Measurements from ENCODE around the gene TRMT2B.
"Not testable (repeated sequence)": the region's sequence is repeated elsewhere in the genome, so short reads cannot be mapped to it uniquely, and the experiment has no call there.

TRMT2B gene

DNA sequence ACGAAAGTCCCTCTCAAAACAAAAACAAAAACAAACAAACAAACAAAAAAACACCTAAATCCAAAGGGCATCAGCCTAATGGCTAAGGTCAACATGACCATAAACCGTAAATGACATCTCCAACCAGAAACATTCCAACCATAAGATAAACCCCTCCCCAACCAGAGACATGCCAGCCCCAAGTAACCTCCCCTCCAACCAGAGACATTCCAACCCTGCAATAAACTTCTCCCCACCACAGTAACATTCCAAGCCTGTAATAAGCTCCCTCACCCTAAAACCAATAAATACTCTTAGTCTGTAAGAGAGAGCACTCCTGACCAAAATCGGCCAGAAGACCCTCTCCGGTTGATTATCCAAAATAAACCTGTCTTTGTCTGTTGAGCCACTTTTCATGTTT, 4.6 kb upstream of the TRMT2B start:
- H3K4ac ChIP-seq (ENCODE audit: low read depth, low read length); H2AK5ac ChIP-seq (ENCODE audit: low read length); H2BK5ac ChIP-seq (ENCODE audit: low read length); H4K8ac ChIP-seq (ENCODE audit: low read depth, low read length); H3K23ac ChIP-seq (ENCODE audit: low read length); H4K5ac ChIP-seq (ENCODE audit: low read length); H3K79me2 ChIP-seq (ENCODE audit: control insufficient read depth, insufficient read depth, low read length); H3K4me1 ChIP-seq (ENCODE audit: control insufficient read depth, low read depth, low read length); H3K9ac ChIP-seq (ENCODE audit: low read length); H3K4me2 ChIP-seq (ENCODE audit: low read length); H3K18ac ChIP-seq (ENCODE audit: low read length); DNase-seq; H3K27me3 ChIP-seq (ENCODE audit: insufficient read depth, low read length, poor library complexity); H3K4me3 ChIP-seq (ENCODE audit: low read length); H3K27ac ChIP-seq (ENCODE audit: low read depth, low read length); H3K36me3 ChIP-seq (ENCODE audit: control insufficient read depth, insufficient read depth, low read length); H3K56ac ChIP-seq (ENCODE audit: low read length); H3K79me1 ChIP-seq (ENCODE audit: low read length); H2BK15ac ChIP-seq (replicated peaks; ENCODE audit: low read depth); H2BK120ac ChIP-seq (ENCODE audit: low read depth, low read length): not testable (repeated sequence)
- no CpG with 5 or more reads among the region's 4 CpGs for WGBS (ENCODE audit: extremely low coverage, insufficient coverage, low lambda C conversion rate)

GRCh38 chrX:101051153-101051548, 760 bp downstream of the TRMT2B start:
- Histone ChIP-seq H3K79me1 (ENCODE audit: low read length) (no peaks in the 10 kb centered on the region), H3K79me2 (ENCODE audit: control insufficient read depth, insufficient read depth, low read length) (no peaks in the 10 kb centered on the region), H3K56ac (ENCODE audit: low read length) (peak overlapping the region; percentile 95), H3K4me1 (ENCODE audit: control insufficient read depth, low read depth, low read length) (no peaks in the 10 kb centered on the region), H3K4me3 (ENCODE audit: low read length) (peak overlapping the region; percentile 52), H3K27ac (ENCODE audit: low read depth, low read length) (peak overlapping the region; percentile 83), H2BK15ac (replicated peaks; ENCODE audit: low read depth) (no peak overlapping the region), H3K4ac (ENCODE audit: low read depth, low read length) (peak overlapping the region; percentile 0), H4K5ac (ENCODE audit: low read length) (no peak overlapping the region), H3K27me3 (ENCODE audit: insufficient read depth, low read length, poor library complexity) (no peaks in the 10 kb centered on the region), H3K18ac (ENCODE audit: low read length) (no peak overlapping the region), H2BK120ac (ENCODE audit: low read depth, low read length) (no peak overlapping the region), H3K9ac (ENCODE audit: low read length) (peak overlapping the region; percentile 86), H3K23ac (ENCODE audit: low read length) (no peak overlapping the region), H4K8ac (ENCODE audit: low read depth, low read length) (no peak overlapping the region), H3K4me2 (ENCODE audit: low read length) (peak overlapping the region; percentile 83), H2AK5ac (ENCODE audit: low read length) (no peak overlapping the region), H2BK5ac (ENCODE audit: low read length) (no peak overlapping the region), H3K36me3 (ENCODE audit: control insufficient read depth, insufficient read depth, low read length) (no peaks in the 10 kb centered on the region)
- no CpG with 5 or more reads among the region's 5 CpGs for WGBS (ENCODE audit: extremely low coverage, insufficient coverage, low lambda C conversion rate)
- no peak for DNase-seq

DNA sequence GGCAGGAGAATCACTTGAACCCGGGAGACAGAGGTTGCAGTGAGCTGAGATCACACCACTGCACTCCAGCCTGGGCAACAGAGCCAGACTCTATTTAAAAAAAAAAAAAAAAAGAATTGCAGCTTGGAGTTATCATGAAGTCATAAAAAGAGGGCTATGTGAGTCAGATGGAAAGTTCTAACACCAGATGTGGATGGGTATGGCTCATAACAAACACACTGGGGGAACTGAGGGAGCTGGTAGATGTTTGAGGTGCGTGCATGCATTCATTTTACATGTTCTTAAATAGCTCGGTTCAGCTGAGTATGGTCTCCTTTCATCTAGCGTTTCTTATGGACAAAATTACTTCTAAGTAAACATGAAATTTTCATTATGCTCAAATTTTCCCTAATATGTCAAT, 11.7 kb downstream of the TRMT2B start:
- Histone ChIP-seq H2BK5ac (ENCODE audit: low read length) (no peak overlapping the region), H3K4me3 (ENCODE audit: low read length) (no peak overlapping the region), H3K56ac (ENCODE audit: low read length) (no peak overlapping the region), H3K27me3 (ENCODE audit: insufficient read depth, low read length, poor library complexity) (no peaks in the 10 kb centered on the region), H3K79me1 (ENCODE audit: low read length) (no peaks in the 10 kb centered on the region), H3K9ac (ENCODE audit: low read length) (no peak overlapping the region), H4K8ac (ENCODE audit: low read depth, low read length) (no peak overlapping the region), H3K4me1 (ENCODE audit: control insufficient read depth, low read depth, low read length) (no peaks in the 10 kb centered on the region), H3K23ac (ENCODE audit: low read length) (no peak overlapping the region), H3K27ac (ENCODE audit: low read depth, low read length) (no peak overlapping the region), H3K18ac (ENCODE audit: low read length) (no peak overlapping the region), H2AK5ac (ENCODE audit: low read length) (no peak overlapping the region), H2BK120ac (ENCODE audit: low read depth, low read length) (no peak overlapping the region), H3K79me2 (ENCODE audit: control insufficient read depth, insufficient read depth, low read length) (no peaks in the 10 kb centered on the region), H4K5ac (ENCODE audit: low read length) (no peak overlapping the region), H3K36me3 (ENCODE audit: control insufficient read depth, insufficient read depth, low read length) (no peaks in the 10 kb centered on the region), H2BK15ac (replicated peaks; ENCODE audit: low read depth) (no peak overlapping the region), H3K4ac (ENCODE audit: low read depth, low read length) (no peak overlapping the region), H3K4me2 (ENCODE audit: low read length) (no peak overlapping the region)
- DNase-seq, result no peak
- no CpG with 5 or more reads among the region's 4 CpGs for WGBS (ENCODE audit: extremely low coverage, insufficient coverage, low lambda C conversion rate)

DNA sequence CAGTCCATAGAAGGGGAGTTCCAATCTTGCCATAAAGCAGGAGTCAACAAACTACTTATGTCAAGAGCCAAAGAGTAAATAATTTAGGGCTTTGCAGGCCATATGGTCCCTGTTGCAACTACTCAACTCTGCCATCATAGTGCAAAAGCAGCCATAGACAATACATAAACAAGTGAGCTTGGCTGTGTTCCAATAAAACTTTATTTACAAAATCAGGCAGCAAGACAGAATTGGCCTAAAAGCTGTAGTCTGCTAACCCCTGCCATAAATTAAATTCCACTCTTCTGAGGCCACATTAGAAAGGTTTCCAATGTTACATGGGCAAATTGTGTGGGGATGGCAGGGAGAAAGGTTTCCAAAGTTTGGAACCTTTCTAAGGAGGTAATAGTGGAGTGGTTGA, 14.7 kb downstream of the TRMT2B start:
- no peak overlapping the region for H3K4me2 ChIP-seq (ENCODE audit: low read length)
- no peak overlapping the region for H4K8ac ChIP-seq (ENCODE audit: low read depth, low read length)
- H3K23ac ChIP-seq (ENCODE audit: low read length), result no peak overlapping the region
- no peak overlapping the region for H2BK5ac ChIP-seq (ENCODE audit: low read length)
- no peak overlapping the region for H4K5ac ChIP-seq (ENCODE audit: low read length)
- H2AK5ac ChIP-seq (ENCODE audit: low read length), result no peak overlapping the region
- H2BK120ac ChIP-seq (ENCODE audit: low read depth, low read length), result no peak overlapping the region
- H3K79me2 ChIP-seq (ENCODE audit: control insufficient read depth, insufficient read depth, low read length), result no peaks in the 10 kb centered on the region
- no peak overlapping the region for H3K27ac ChIP-seq (ENCODE audit: low read depth, low read length)
- no peak overlapping the region for H3K4ac ChIP-seq (ENCODE audit: low read depth, low read length)
- no peak overlapping the region for H3K4me3 ChIP-seq (ENCODE audit: low read length)
- DNase-seq, result no peak
- no peak overlapping the region for H3K18ac ChIP-seq (ENCODE audit: low read length)
- H3K56ac ChIP-seq (ENCODE audit: low read length), result no peak overlapping the region
- no peaks in the 10 kb centered on the region for H3K27me3 ChIP-seq (ENCODE audit: insufficient read depth, low read length, poor library complexity)
- H3K9ac ChIP-seq (ENCODE audit: low read length), result no peak overlapping the region
- H2BK15ac ChIP-seq (replicated peaks; ENCODE audit: low read depth), result no peak overlapping the region
- H3K4me1 ChIP-seq (ENCODE audit: control insufficient read depth, low read depth, low read length), result no peaks in the 10 kb centered on the region
- H3K79me1 ChIP-seq (ENCODE audit: low read length), result no peaks in the 10 kb centered on the region
- H3K36me3 ChIP-seq (ENCODE audit: control insufficient read depth, insufficient read depth, low read length), result no peaks in the 10 kb centered on the region

DNA sequence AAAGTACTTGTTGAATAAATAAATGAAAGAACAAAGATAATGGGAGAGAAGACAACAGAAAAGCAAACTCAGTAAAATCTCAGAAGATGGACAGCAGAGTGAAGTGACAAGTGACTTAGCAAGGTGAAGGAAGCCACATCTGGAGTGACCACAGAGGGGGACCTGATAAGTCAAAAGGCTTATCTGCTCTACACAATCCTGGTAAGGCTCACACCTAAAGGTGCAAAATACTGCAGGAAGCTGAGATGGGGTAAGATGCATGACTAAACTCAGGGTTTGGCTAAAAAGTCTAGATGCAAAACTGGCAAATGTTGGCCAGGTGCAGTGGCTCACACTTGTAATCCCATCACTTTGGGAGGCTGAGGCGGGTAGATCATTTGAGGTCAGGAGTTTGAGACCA, 22.2 kb downstream of the TRMT2B start:
- Histone ChIP-seq H3K9ac (ENCODE audit: low read length) (no peak overlapping the region), H3K36me3 (ENCODE audit: control insufficient read depth, insufficient read depth, low read length) (no peaks in the 10 kb centered on the region), H3K79me2 (ENCODE audit: control insufficient read depth, insufficient read depth, low read length) (no peaks in the 10 kb centered on the region), H2BK15ac (replicated peaks; ENCODE audit: low read depth) (no peak overlapping the region), H3K4me1 (ENCODE audit: control insufficient read depth, low read depth, low read length) (no peaks in the 10 kb centered on the region), H4K5ac (ENCODE audit: low read length) (no peak overlapping the region), H3K4me2 (ENCODE audit: low read length) (no peak overlapping the region), H2BK120ac (ENCODE audit: low read depth, low read length) (no peak overlapping the region), H3K56ac (ENCODE audit: low read length) (no peak overlapping the region), H3K4ac (ENCODE audit: low read depth, low read length) (no peak overlapping the region), H4K8ac (ENCODE audit: low read depth, low read length) (no peak overlapping the region), H3K18ac (ENCODE audit: low read length) (no peak overlapping the region), H3K79me1 (ENCODE audit: low read length) (no peaks in the 10 kb centered on the region), H3K27me3 (ENCODE audit: insufficient read depth, low read length, poor library complexity) (no peaks in the 10 kb centered on the region), H2BK5ac (ENCODE audit: low read length) (no peak overlapping the region), H3K4me3 (ENCODE audit: low read length) (no peak overlapping the region), H3K23ac (ENCODE audit: low read length) (no peak overlapping the region), H2AK5ac (ENCODE audit: low read length) (no peak overlapping the region), H3K27ac (ENCODE audit: low read depth, low read length) (no peak overlapping the region)
- DNase-seq, result peak; percentile 77
- no CpG with 5 or more reads among the region's 1 CpG for WGBS (ENCODE audit: extremely low coverage, insufficient coverage, low lambda C conversion rate)

GRCh38 chrX:101028562-101028961, 23.3 kb downstream of the TRMT2B start:
- H4K8ac ChIP-seq (ENCODE audit: low read depth, low read length), result no peak overlapping the region
- no peak overlapping the region for H2BK5ac ChIP-seq (ENCODE audit: low read length)
- H3K4me1 ChIP-seq (ENCODE audit: control insufficient read depth, low read depth, low read length), result no peaks in the 10 kb centered on the region
- no peaks in the 10 kb centered on the region for H3K27me3 ChIP-seq (ENCODE audit: insufficient read depth, low read length, poor library complexity)
- no peak overlapping the region for H2AK5ac ChIP-seq (ENCODE audit: low read length)
- H3K4ac ChIP-seq (ENCODE audit: low read depth, low read length), result no peak overlapping the region
- no peak overlapping the region for H4K5ac ChIP-seq (ENCODE audit: low read length)
- peak; percentile 8 for DNase-seq
- H3K27ac ChIP-seq (ENCODE audit: low read depth, low read length), result no peak overlapping the region
- no peak overlapping the region for H2BK15ac ChIP-seq (replicated peaks; ENCODE audit: low read depth)
- no peak overlapping the region for H3K56ac ChIP-seq (ENCODE audit: low read length)
- H3K4me3 ChIP-seq (ENCODE audit: low read length), result no peak overlapping the region
- 100% methylated on average over 1 of the region's 1 CpG for WGBS (ENCODE audit: extremely low coverage, insufficient coverage, low lambda C conversion rate)
- H3K79me1 ChIP-seq (ENCODE audit: low read length), result no peaks in the 10 kb centered on the region
- no peak overlapping the region for H2BK120ac ChIP-seq (ENCODE audit: low read depth, low read length)
- no peak overlapping the region for H3K18ac ChIP-seq (ENCODE audit: low read length)
- no peak overlapping the region for H3K4me2 ChIP-seq (ENCODE audit: low read length)
- no peaks in the 10 kb centered on the region for H3K36me3 ChIP-seq (ENCODE audit: control insufficient read depth, insufficient read depth, low read length)
- H3K9ac ChIP-seq (ENCODE audit: low read length), result no peak overlapping the region
- no peaks in the 10 kb centered on the region for H3K79me2 ChIP-seq (ENCODE audit: control insufficient read depth, insufficient read depth, low read length)
- H3K23ac ChIP-seq (ENCODE audit: low read length), result no peak overlapping the region

All from mesendoderm (in vitro differentiated cells).